WERI-Rb-1 (cell line): ENCODE data around the gene LGR6.

Experiments
- DNase-seq: peaks from one replicate; pipeline ENCODE4 v3.0.0-alpha.2; 2020
- H3K27ac ChIP-seq: fragments of 250-450 bp; sonication (Bioruptor Pico); 2 replicates; pipeline ENCODE4 v1.5.1; 2020; ENCODE audit warnings: mild to moderate bottlenecking, moderate library complexity
- H3K27me3 ChIP-seq: fragments of 250-450 bp; sonication (Bioruptor Pico); 2 replicates; pipeline ENCODE4 v1.5.1; 2021; ENCODE audit warnings: mild to moderate bottlenecking, low read depth, moderate library complexity; ENCODE audit not compliant: insufficient read depth, severe bottlenecking
- H3K36me3 ChIP-seq: fragments of 250-450 bp; sonication (Bioruptor Pico); 2 replicates; pipeline ENCODE4 v1.5.1; 2020; ENCODE audit warnings: mild to moderate bottlenecking, moderate library complexity
- H3K4me3 ChIP-seq: 2 replicates; pipeline ENCODE4 v1.5.1; 2011; ENCODE audit warnings: low read depth, mild to moderate bottlenecking, control low read depth, low read length
- H3K9me3 ChIP-seq: fragments of 250-450 bp; sonication (Bioruptor Pico); 2 replicates; pipeline ENCODE4 v1.5.1; 2021; ENCODE audit warnings: mild to moderate bottlenecking, moderate library complexity; ENCODE audit not compliant: severe bottlenecking
- TF ChIP-seq, protein P1 (sequence below): IDR thresholded peaks from 2 replicates; pipeline ENCODE4 v1.5.1; 2011; ENCODE audit warnings: low read depth, mild to moderate bottlenecking, control low read depth, inconsistent platforms, low read length

The LGR6 gene

DNA sequence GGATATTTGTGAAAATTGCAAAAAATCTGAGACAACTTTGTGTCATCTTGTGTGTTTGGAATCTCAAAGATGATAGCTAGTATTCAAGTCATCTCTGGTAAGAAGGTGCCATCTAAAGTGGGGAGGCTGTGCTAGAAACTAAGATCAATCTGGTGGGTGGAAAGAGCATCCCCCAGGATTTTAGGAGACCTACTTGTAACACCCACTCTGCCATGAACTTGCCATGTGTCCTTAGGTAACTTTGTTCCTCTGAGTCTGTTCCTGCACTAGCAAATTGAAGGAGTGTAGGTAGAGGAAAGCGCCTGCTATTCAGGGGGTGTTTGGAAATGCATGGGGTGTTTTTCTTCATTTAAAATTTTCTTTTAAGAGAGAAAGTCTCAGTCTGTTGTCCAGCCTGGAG is 24.4 kb downstream of the LGR6 start:
- DNase-seq = no peak
- Histone ChIP-seq H3K9me3 (no peaks in the 10 kb centered on the region), H3K36me3 (no peaks in the 10 kb centered on the region), H3K27me3 (no peaks in the 10 kb centered on the region), H3K4me3 (no peak overlapping the region), H3K27ac (no peak overlapping the region)
- TF ChIP-seq, protein P1, sequence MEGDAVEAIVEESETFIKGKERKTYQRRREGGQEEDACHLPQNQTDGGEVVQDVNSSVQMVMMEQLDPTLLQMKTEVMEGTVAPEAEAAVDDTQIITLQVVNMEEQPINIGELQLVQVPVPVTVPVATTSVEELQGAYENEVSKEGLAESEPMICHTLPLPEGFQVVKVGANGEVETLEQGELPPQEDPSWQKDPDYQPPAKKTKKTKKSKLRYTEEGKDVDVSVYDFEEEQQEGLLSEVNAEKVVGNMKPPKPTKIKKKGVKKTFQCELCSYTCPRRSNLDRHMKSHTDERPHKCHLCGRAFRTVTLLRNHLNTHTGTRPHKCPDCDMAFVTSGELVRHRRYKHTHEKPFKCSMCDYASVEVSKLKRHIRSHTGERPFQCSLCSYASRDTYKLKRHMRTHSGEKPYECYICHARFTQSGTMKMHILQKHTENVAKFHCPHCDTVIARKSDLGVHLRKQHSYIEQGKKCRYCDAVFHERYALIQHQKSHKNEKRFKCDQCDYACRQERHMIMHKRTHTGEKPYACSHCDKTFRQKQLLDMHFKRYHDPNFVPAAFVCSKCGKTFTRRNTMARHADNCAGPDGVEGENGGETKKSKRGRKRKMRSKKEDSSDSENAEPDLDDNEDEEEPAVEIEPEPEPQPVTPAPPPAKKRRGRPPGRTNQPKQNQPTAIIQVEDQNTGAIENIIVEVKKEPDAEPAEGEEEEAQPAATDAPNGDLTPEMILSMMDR = no peak

DNA sequence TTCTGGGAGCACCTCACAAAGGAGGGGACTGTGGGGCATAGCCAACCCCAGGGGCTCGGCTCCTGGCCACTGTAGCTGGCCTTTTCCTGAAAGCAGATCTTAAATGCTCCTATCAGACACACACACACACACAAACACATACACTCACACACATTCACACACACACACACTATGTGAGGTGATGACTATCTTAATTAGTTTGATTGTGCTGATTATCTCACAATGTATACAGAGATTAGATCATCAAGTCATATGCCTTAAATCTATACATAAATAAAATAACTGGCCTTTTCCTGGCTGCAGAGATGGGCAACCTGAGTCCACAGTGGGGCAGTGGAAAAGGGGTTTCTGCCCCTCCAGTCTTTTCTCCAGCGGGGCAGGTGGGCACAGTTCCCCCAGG is 27.1 kb downstream of the LGR6 start:
- TF ChIP-seq, protein P1 = no peak
- no peak for DNase-seq
- Histone ChIP-seq H3K36me3 (no peaks in the 10 kb centered on the region), H3K27ac (no peak overlapping the region), H3K4me3 (no peak overlapping the region), H3K27me3 (no peaks in the 10 kb centered on the region), H3K9me3 (no peaks in the 10 kb centered on the region)

DNA sequence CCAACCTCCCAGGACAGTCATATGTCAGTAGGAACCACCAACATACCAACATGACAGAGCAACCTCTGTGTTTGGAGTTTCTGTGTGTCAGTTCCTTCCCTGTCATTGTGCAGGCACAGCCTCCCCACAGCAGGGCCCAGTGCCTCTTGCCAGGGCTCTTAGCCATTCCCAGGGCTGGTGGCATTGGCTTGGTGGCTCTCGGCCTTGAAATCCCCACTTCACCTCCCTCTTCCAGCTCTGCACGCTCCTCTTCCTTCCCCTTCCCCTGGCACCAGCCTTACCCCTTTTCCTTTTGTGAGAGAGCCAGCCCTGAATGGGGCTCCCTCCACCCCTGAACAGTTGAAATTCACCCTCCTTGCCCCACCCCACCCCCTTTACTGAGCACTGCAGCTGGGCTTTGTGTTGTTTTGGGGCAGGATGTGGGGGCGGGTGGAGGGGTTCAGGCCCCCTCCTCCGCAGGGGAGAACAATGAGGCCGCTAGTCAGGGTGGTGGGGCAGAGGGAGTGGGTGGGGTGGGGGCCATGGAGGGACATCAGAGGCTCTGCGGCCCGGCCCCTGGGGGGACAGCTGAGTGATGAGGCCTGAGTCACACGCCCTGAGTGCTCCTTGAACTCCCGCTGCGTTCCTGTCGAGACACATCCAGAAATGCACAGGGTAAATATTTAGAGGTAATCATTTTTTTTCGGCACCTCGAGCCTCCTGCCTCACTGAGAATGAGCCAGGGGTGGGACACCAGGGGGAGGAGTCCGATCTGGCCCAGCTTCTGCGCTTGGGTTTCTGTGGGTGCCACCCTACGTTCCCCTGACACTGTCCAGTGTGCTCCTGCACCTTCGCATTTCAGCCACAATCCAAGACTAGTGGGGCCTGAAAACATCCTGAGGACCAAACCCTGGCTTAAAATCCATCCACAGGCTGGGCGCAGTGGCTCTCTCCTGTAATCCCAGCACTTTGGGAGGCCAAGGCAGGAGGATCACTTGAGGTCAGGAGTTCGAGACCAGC is 28.6 kb downstream of the LGR6 start:
- H3K27me3 ChIP-seq = no peaks in the 10 kb centered on the region
- no peak for DNase-seq
- H3K36me3 ChIP-seq = no peaks in the 10 kb centered on the region
- H3K27ac ChIP-seq = no peak overlapping the region
- TF ChIP-seq, protein P1 = no peak
- no peak overlapping the region for H3K4me3 ChIP-seq
- H3K9me3 ChIP-seq = no peaks in the 10 kb centered on the region

DNA sequence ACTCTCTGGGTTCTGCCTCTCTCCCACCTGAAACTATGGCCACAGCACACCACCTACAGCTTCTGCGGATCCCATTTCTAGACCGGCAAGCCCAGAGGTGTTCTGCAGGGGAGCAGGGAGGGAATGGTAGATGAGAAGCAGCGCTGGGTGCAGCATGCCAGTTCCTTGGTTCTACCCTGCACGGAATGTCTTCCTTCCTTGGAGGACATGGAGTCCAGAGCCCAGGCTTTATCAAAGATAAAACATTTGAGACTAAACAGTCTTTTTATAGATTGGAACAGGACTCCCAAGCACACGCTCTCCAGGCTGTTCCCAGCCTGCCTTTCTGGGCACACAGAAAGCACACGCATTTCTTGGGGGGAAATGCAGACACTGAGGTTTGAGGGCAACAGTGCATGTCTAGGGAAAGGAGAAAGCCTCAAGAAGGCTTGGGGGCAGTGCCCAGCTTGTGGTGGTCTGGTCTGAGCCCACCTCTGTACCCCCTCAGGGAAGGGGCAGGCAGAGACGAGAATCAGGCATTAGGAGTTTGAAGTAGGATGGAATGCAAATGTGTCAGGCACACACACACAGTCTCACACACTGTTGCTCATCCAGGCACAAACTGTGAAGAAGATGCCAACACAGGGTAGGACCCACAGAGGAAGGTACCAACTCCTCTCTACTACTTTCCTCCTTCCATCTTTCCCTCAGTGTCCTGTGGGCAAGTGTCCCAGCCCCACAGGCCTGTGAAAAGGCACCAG is 29.7 kb downstream of the LGR6 start:
- Histone ChIP-seq H3K27me3 (no peaks in the 10 kb centered on the region), H3K4me3 (no peak overlapping the region), H3K36me3 (no peaks in the 10 kb centered on the region), H3K9me3 (no peaks in the 10 kb centered on the region), H3K27ac (no peak overlapping the region)
- TF ChIP-seq, protein P1 = no peak
- DNase-seq = no peak

DNA sequence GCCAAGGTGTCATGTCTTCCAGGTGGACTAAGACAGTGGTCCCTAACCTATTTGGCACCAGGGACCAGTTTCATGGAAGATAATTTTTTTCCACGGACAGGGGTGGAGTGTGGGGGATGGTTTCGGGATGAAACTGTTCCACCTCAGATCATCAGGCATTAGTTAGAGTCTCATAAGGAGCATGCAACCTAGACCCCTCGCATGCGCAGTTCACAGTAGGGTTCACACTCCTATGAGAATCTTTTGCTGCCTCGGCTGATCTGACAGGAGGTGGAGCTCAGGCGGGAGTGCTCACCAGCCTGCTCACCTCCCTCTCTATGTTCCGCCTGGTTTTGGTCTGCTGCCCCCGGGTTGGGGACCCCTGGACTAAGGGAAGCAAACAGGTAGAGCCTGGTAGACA is 30.9 kb downstream of the LGR6 start:
- Histone ChIP-seq H3K9me3 (no peaks in the 10 kb centered on the region), H3K27me3 (no peaks in the 10 kb centered on the region), H3K27ac (peak overlapping the region; percentile 42), H3K36me3 (no peaks in the 10 kb centered on the region), H3K4me3 (no peak overlapping the region)
- TF ChIP-seq, protein P1 = no peak
- no peak for DNase-seq
